Natural killer cell (primary cell): ENCODE results near the gene DLK1. TPM values are rescaled to one million over a fixed set of nuclear protein-coding genes. Genes with fewer than 3 reads are reported as not detected.

Experiments
- ATAC-seq, 3 donors: fragments of 150-1000 bp in 2 of 3; fragments of 200-7000 bp in 1 of 3; cut with Tn5 transposase; 1 replicate in 1 of 3; 2 replicates in 2 of 3; pipeline ENCODE4 v1.10.0; 2021; ENCODE audit warnings: mild to moderate bottlenecking in 2 of 3, moderate library complexity in 2 of 3
- DNase-seq, 2 donors: peaks; one replicate each; pipeline versions ENCODE4 v3.0.0 to v3.0.0-alpha.2; 2013 to 2021; ENCODE audit warnings: mixed read lengths in 1 of 2
- H3K27ac ChIP-seq: one replicate; pipeline ENCODE4 v1.5.1; 2013; ENCODE audit warnings: mild to moderate bottlenecking, low read length
- H3K27me3 ChIP-seq: one replicate; pipeline ENCODE4 v1.6.1; 2013; ENCODE audit warnings: low read length; ENCODE audit not compliant: control insufficient read depth, insufficient read depth
- H3K36me3 ChIP-seq: one replicate; pipeline ENCODE4 v1.6.1; 2013; ENCODE audit warnings: low read length; ENCODE audit not compliant: control insufficient read depth, insufficient read depth
- H3K4me1 ChIP-seq: one replicate; pipeline ENCODE4 v1.6.1; 2013; ENCODE audit warnings: low read length; ENCODE audit not compliant: control insufficient read depth, insufficient read depth
- H3K4me3 ChIP-seq: one replicate; pipeline ENCODE4 v1.5.1; 2013; ENCODE audit warnings: low read length
- H3K9me3 ChIP-seq: one replicate; pipeline ENCODE4 v1.6.1; 2013; ENCODE audit warnings: low read length; ENCODE audit not compliant: control insufficient read depth, insufficient read depth
- H3K27ac Mint-ChIP-seq, 2 donors: one replicate each; pipeline ENCODE4 v1.8.0; 2022; ENCODE audit warnings: mild to moderate bottlenecking in 2 of 2, mixed read lengths in 2 of 2, moderate library complexity in 1 of 2
- H3K27me3 Mint-ChIP-seq, 2 donors: one replicate each; pipeline ENCODE4 v1.8.0; 2022; ENCODE audit warnings: low read depth in 2 of 2, mixed read lengths in 2 of 2
- H3K36me3 Mint-ChIP-seq: one replicate; pipeline ENCODE4 v1.8.0; 2022; ENCODE audit warnings: mixed read lengths
- H3K4me1 Mint-ChIP-seq, 2 donors: one replicate each; pipeline ENCODE4 v1.8.0; 2022; ENCODE audit warnings: mixed read lengths in 2 of 2
- H3K4me3 Mint-ChIP-seq: one replicate; pipeline ENCODE4 v1.8.0; 2022; ENCODE audit warnings: mild to moderate bottlenecking, moderate library complexity, mixed read lengths
- H3K9me3 Mint-ChIP-seq, 2 donors: one replicate each; pipeline ENCODE4 v1.8.0; 2022; ENCODE audit warnings: mixed read lengths in 2 of 2
- CTCF ChIP-seq: fragments of 200-600 bp; IDR thresholded peaks from one replicate; pipeline ENCODE4 v1.8.0; 2022; ENCODE audit warnings: antibody characterized with exemption
- WGBS: methylation state at CpG from one replicate; pipeline ENCODE4 v1.1.7; 2013; ENCODE audit warnings: missing lambda C conversion rate; ENCODE audit not compliant: insufficient coverage; 5-methylcytosine and 5-hydroxymethylcytosine counted together
- intact Hi-C: fragments of 100-400 bp; cut with micrococcal nuclease; formaldehyde crosslinking; loops from one replicate; pipeline ENCODE4 v1.14.2; 2022
- total RNA-seq, 4 donors: library from RNA; stranded (reverse); fragments of 120-200 nt in 1 of 4; gene quantifications; one replicate each; pipeline versions ENCODE4 v1.2.3 to v1.2.4, GENCODE V29; 2013 to 2022

DLK1 gene
- total RNA-seq, 3 donors from 2014 or later (not counting 1 experiment from before 2014, with no cell fraction given): not detected

- no peak for DNase-seq
- Histone ChIP-seq H3K4me1 (no peaks in the 10 kb centered on the region), H3K36me3 (no peaks in the 10 kb centered on the region), H3K9me3 (no peaks in the 10 kb centered on the region), H3K4me3 (no peak overlapping the region), H3K27me3 (peaks cover 3% of the 10 kb centered on the region), H3K27ac (no peak overlapping the region)
- no peaks in the 10 kb centered on the region for H3K36me3 Mint-ChIP-seq
- H3K4me3 Mint-ChIP-seq: no peak overlapping the region
- no peak for ATAC-seq
- 88% methylated on average over 7 of the region's 7 CpGs for WGBS
- no peaks in the 10 kb centered on the region for H3K9me3 Mint-ChIP-seq
- H3K4me1 Mint-ChIP-seq: no peaks in the 10 kb centered on the region
- H3K27me3 Mint-ChIP-seq: peaks cover 12 to 22% of the 10 kb centered on the region in 2 donors
- intact Hi-C loops: no loop called here
- H3K27ac Mint-ChIP-seq: no peak overlapping the region
- TF ChIP-seq CTCF: no peak
Measured at GRCh38 chr14:100732766-100733100, 6.0 kb downstream of the DLK1 start.

GRCh38 chr14:100733152-100733850 is 6.6 kb downstream of the DLK1 start:
- TF ChIP-seq CTCF: no peak
- Histone ChIP-seq H3K4me1 (no peaks in the 10 kb centered on the region), H3K36me3 (no peaks in the 10 kb centered on the region), H3K9me3 (no peaks in the 10 kb centered on the region), H3K27ac (no peak overlapping the region), H3K27me3 (no peaks in the 10 kb centered on the region), H3K4me3 (no peak overlapping the region)
- intact Hi-C loops: no loop called here
- no peak overlapping the region for H3K27ac Mint-ChIP-seq
- no peaks in the 10 kb centered on the region for H3K9me3 Mint-ChIP-seq
- H3K4me1 Mint-ChIP-seq: no peaks in the 10 kb centered on the region
- ATAC-seq (no peak), DNase-seq (no peak)
- no peaks in the 10 kb centered on the region for H3K36me3 Mint-ChIP-seq
- WGBS: 93% methylated on average over 17 of the region's 19 CpGs
- H3K27me3 Mint-ChIP-seq: peaks cover 8 to 16% of the 10 kb centered on the region in 2 donors
- H3K4me3 Mint-ChIP-seq: no peak overlapping the region

- no peak overlapping the region for H3K27ac Mint-ChIP-seq
- no peak for DNase-seq
Measured at GRCh38 chr14:100734031-100734990, 7.6 kb downstream of the DLK1 start.

More at GRCh38 chr14:100734031-100734990, 7.6 kb downstream of the DLK1 start:
- intact Hi-C loops: no loop called here
- Mint-ChIP-seq H3K4me3 (no peak overlapping the region), H3K9me3 (no peaks in the 10 kb centered on the region), H3K27me3 (peaks cover 2 to 6% of the 10 kb centered on the region in 2 donors), H3K4me1 (no peaks in the 10 kb centered on the region), H3K36me3 (no peaks in the 10 kb centered on the region)
- Histone ChIP-seq H3K4me1 (no peaks in the 10 kb centered on the region), H3K36me3 (no peaks in the 10 kb centered on the region), H3K27ac (no peak overlapping the region), H3K9me3 (no peaks in the 10 kb centered on the region), H3K4me3 (no peak overlapping the region), H3K27me3 (no peaks in the 10 kb centered on the region)
- 92% methylated on average over 52 of the region's 52 CpGs for WGBS
- ATAC-seq: no peak
- TF ChIP-seq CTCF: no peak
